Fibroblast of the aortic adventitia (primary cell): ENCODE results near the gene SMIM33. TPM values are rescaled to one million over a fixed set of nuclear protein-coding genes. Genes with fewer than 3 reads are reported as not detected.
"Not testable (repeated sequence)": the region's sequence is repeated elsewhere in the genome, so short reads cannot be mapped to it uniquely, and the experiment has no call there.

Experiments
- DNase-seq: peaks from one replicate; pipeline ENCODE4 v3.0.0-alpha.2; 2010; ENCODE audit warnings: low read depth
- H3K4me3 ChIP-seq: 2 replicates; pipeline ENCODE4 v1.5.1; 2011; ENCODE audit warnings: low read depth, mild to moderate bottlenecking, control low read depth, low read length, moderate library complexity
- CTCF ChIP-seq: IDR thresholded peaks from 2 replicates; pipeline ENCODE4 v1.5.1; 2011; ENCODE audit warnings: mild to moderate bottlenecking, low read length, control low read depth, inconsistent platforms; ENCODE audit not compliant: insufficient read depth
- total RNA-seq: library from RNA; depleted of rRNA; stranded (reverse); fragments of >200 nt; gene quantifications from 2 replicates; pipeline ENCODE4 v1.2.3, GENCODE V29; 2012; ENCODE audit warnings: low replicate concordance

Gene SMIM33
- total RNA-seq, 1 donor: not detected

- no peak for TF ChIP-seq CTCF
- H3K4me3 ChIP-seq: no peak overlapping the region
- DNase-seq: no peak
Measured at GRCh38 chr5:139435676-139436075, 35.1 kb upstream of the SMIM33 start.

- DNase-seq: no peak
- H3K4me3 ChIP-seq: peak overlapping the region; percentile 97
Measured at GRCh38 chr5:139438707-139439012, 32.1 kb upstream of the SMIM33 start.

GRCh38 chr5:139439013-139439903 is 31.5 kb upstream of the SMIM33 start, which contains the start of gene DNAJC18:
DNAJC18 (minus strand) TSS chr5:139439525; CDS start chr5:139439445, 80 bp downstream.
- TF ChIP-seq CTCF: no peak
- H3K4me3 ChIP-seq: peak within 1 kb of the TSS; percentile 97
- peak; percentile 90 for DNase-seq

More at GRCh38 chr5:139438707-139439012, 32.1 kb upstream of the SMIM33 start:
- TF ChIP-seq CTCF: no peak

- H3K4me3 ChIP-seq, DNase-seq: not testable (repeated sequence)
Measured at GRCh38 chr5:139440416-139440815, 30.4 kb upstream of the SMIM33 start.

- peak; percentile 66 for DNase-seq
- no peak for TF ChIP-seq CTCF
- H3K4me3 ChIP-seq: no peak overlapping the region
Measured at GRCh38 chr5:139443831-139444453, 26.9 kb upstream of the SMIM33 start.

GRCh38 chr5:139445325-139446170 is 25.3 kb upstream of the SMIM33 start:
- no peak overlapping the region for H3K4me3 ChIP-seq
- DNase-seq: peak; percentile 92
- TF ChIP-seq CTCF: no peak
